Measurements from ENCODE around the gene EWSR1.

Gene EWSR1

GRCh38 chr22:29260031-29260560, 8.0 kb upstream of the EWSR1 start:
- TF ChIP-seq YY1 (IDR thresholded peaks at IDR 0.05; ENCODE audit: low read depth): no peak
- TF ChIP-seq ZBTB7A (IDR thresholded peaks at IDR 0.05; ENCODE audit: low read depth): no peak
- no peak for TF ChIP-seq TCF12 (IDR thresholded peaks at IDR 0.05; ENCODE audit: low read depth)
- no peak for TF ChIP-seq EGR1 (IDR thresholded peaks at IDR 0.05)
- TF ChIP-seq, protein P1, sequence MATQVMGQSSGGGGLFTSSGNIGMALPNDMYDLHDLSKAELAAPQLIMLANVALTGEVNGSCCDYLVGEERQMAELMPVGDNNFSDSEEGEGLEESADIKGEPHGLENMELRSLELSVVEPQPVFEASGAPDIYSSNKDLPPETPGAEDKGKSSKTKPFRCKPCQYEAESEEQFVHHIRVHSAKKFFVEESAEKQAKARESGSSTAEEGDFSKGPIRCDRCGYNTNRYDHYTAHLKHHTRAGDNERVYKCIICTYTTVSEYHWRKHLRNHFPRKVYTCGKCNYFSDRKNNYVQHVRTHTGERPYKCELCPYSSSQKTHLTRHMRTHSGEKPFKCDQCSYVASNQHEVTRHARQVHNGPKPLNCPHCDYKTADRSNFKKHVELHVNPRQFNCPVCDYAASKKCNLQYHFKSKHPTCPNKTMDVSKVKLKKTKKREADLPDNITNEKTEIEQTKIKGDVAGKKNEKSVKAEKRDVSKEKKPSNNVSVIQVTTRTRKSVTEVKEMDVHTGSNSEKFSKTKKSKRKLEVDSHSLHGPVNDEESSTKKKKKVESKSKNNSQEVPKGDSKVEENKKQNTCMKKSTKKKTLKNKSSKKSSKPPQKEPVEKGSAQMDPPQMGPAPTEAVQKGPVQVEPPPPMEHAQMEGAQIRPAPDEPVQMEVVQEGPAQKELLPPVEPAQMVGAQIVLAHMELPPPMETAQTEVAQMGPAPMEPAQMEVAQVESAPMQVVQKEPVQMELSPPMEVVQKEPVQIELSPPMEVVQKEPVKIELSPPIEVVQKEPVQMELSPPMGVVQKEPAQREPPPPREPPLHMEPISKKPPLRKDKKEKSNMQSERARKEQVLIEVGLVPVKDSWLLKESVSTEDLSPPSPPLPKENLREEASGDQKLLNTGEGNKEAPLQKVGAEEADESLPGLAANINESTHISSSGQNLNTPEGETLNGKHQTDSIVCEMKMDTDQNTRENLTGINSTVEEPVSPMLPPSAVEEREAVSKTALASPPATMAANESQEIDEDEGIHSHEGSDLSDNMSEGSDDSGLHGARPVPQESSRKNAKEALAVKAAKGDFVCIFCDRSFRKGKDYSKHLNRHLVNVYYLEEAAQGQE (IDR thresholded peaks at IDR 0.05; ENCODE audit: low read depth): no peak
- TF ChIP-seq, protein P2, sequence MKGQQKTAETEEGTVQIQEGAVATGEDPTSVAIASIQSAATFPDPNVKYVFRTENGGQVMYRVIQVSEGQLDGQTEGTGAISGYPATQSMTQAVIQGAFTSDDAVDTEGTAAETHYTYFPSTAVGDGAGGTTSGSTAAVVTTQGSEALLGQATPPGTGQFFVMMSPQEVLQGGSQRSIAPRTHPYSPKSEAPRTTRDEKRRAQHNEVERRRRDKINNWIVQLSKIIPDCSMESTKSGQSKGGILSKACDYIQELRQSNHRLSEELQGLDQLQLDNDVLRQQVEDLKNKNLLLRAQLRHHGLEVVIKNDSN (IDR thresholded peaks at IDR 0.05): no peak
- TF ChIP-seq EP300 (IDR thresholded peaks at IDR 0.05; ENCODE audit: borderline replicate concordance): no peak
- TF ChIP-seq CREB1 (IDR thresholded peaks at IDR 0.05; ENCODE audit: low read depth): no peak
- TF ChIP-seq TEAD4 (IDR thresholded peaks at IDR 0.05): no peak
- no peak for TF ChIP-seq CEBPB (IDR thresholded peaks at IDR 0.05)
- no peak for TF ChIP-seq NFIC (IDR thresholded peaks at IDR 0.05)
- no peak for TF ChIP-seq FOXM1 (IDR thresholded peaks at IDR 0.05; ENCODE audit: borderline replicate concordance, low read depth)

- TF ChIP-seq CREB1 (IDR thresholded peaks at IDR 0.05; ENCODE audit: low read depth): no peak
- no peak for TF ChIP-seq YY1 (IDR thresholded peaks at IDR 0.05; ENCODE audit: low read depth)
- TF ChIP-seq CEBPB (IDR thresholded peaks at IDR 0.05): no peak
- TF ChIP-seq RAD21 (IDR thresholded peaks at IDR 0.05; ENCODE audit: low read depth): no peak
Observed at GRCh38 chr22:29260601-29261315, 7.3 kb upstream of the EWSR1 start.

GRCh38 chr22:29263791-29264276, 4.2 kb upstream of the EWSR1 start:
- no peak for TF ChIP-seq TAF1 (IDR thresholded peaks at IDR 0.05; ENCODE audit: low read depth)
- TF ChIP-seq FOXM1 (IDR thresholded peaks at IDR 0.05; ENCODE audit: borderline replicate concordance, low read depth): no peak

DNA sequence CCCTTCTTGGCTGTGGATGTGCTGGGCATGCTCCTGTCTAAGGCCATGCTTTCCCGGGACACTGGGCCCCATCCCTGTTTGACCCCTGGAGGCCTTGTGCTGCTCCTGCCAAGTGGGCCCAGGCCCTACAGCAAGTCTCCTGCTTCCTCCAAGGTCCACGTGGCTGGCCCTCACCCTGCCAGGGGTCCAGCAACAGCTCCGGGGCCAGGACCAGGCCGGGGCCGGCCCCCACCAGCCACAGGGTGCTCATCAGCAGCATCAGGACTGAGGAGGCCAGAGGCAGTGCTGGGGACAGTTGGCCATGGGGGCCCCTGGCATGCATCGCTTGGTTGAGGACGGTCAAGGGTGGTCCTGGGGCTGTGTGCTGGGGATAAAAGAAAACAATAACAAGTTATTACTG, 2.8 kb upstream of the EWSR1 start:
- no peak for TF ChIP-seq RAD21 (IDR thresholded peaks at IDR 0.05; ENCODE audit: low read depth)

GRCh38 chr22:29265929-29266328, 2.1 kb upstream of the EWSR1 start:
- TF ChIP-seq MAX (IDR thresholded peaks at IDR 0.05) (no peak), TEAD4 (IDR thresholded peaks at IDR 0.05) (no peak), ZBTB7A (IDR thresholded peaks at IDR 0.05; ENCODE audit: low read depth) (no peak), CREB1 (IDR thresholded peaks at IDR 0.05; ENCODE audit: low read depth) (no peak), NFIC (IDR thresholded peaks at IDR 0.05) (no peak), RAD21 (IDR thresholded peaks at IDR 0.05; ENCODE audit: low read depth) (no peak)

- TF ChIP-seq, protein P1 (IDR thresholded peaks at IDR 0.05; ENCODE audit: low read depth): no peak
- no peak for TF ChIP-seq TAF1 (IDR thresholded peaks at IDR 0.05; ENCODE audit: low read depth)
- no peak for TF ChIP-seq MAX (IDR thresholded peaks at IDR 0.05)
- no peak for TF ChIP-seq EGR1 (IDR thresholded peaks at IDR 0.05)
- no peak for TF ChIP-seq NFIC (IDR thresholded peaks at IDR 0.05)
- TF ChIP-seq TEAD4 (IDR thresholded peaks at IDR 0.05): no peak
Observed at GRCh38 chr22:29266564-29267461, 1.3 kb upstream of the EWSR1 start.

DNA sequence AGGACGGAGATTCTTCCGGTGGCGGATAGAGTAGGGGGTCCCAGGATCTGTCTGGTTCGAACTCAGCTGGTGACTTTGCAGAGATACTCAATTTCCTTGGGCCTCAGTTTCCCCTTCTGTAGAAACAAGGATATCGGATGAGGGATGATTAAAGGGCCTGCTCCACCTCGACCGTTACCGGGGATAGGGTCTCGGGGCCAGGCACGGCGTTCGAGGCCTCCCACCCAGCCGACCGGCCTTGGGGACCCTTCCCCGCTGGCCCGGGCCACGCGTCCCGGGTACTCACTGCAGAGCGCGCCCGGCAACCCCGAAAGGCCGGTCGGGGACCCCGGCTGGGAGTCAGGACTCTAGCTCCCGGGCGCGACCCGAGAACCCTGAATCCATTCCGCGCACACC, 608 bp upstream of the EWSR1 start:
- TF ChIP-seq MAX (IDR thresholded peaks at IDR 0.05): no peak
- no peak for TF ChIP-seq CREB1 (IDR thresholded peaks at IDR 0.05; ENCODE audit: low read depth)
- no peak for TF ChIP-seq CEBPB (IDR thresholded peaks at IDR 0.05)
- TF ChIP-seq NFIC (IDR thresholded peaks at IDR 0.05): no peak
- TF ChIP-seq, protein P1 (IDR thresholded peaks at IDR 0.05; ENCODE audit: low read depth): no peak
- TF ChIP-seq, protein P2 (IDR thresholded peaks at IDR 0.05): no peak
- no peak for TF ChIP-seq FOXM1 (IDR thresholded peaks at IDR 0.05; ENCODE audit: borderline replicate concordance, low read depth)
- TF ChIP-seq TCF12 (IDR thresholded peaks at IDR 0.05; ENCODE audit: low read depth): no peak
- no peak for TF ChIP-seq TEAD4 (IDR thresholded peaks at IDR 0.05)
- no peak for TF ChIP-seq EP300 (IDR thresholded peaks at IDR 0.05; ENCODE audit: borderline replicate concordance)
- TF ChIP-seq YY1 (IDR thresholded peaks at IDR 0.05; ENCODE audit: low read depth): no peak
- no peak for TF ChIP-seq TAF1 (IDR thresholded peaks at IDR 0.05; ENCODE audit: low read depth)
- no peak; the same call in 1 of the 2 replicates for TF ChIP-seq ZBTB7A (IDR thresholded peaks at IDR 0.05; ENCODE audit: low read depth)
- no peak for TF ChIP-seq RAD21 (IDR thresholded peaks at IDR 0.05; ENCODE audit: low read depth)
